ENCODE results near the gene MICAL2. TPM values are rescaled to one million over a fixed set of nuclear protein-coding genes. Genes with fewer than 3 reads are reported as not detected.
A peak's percentile ranks its signal among the peaks of the same experiment; 100 is the strongest.

Gene MICAL2
- total and polyA plus RNA-seq, 12 donors, result 8.4 to 80.5 (median 34.1) TPM

DNA sequence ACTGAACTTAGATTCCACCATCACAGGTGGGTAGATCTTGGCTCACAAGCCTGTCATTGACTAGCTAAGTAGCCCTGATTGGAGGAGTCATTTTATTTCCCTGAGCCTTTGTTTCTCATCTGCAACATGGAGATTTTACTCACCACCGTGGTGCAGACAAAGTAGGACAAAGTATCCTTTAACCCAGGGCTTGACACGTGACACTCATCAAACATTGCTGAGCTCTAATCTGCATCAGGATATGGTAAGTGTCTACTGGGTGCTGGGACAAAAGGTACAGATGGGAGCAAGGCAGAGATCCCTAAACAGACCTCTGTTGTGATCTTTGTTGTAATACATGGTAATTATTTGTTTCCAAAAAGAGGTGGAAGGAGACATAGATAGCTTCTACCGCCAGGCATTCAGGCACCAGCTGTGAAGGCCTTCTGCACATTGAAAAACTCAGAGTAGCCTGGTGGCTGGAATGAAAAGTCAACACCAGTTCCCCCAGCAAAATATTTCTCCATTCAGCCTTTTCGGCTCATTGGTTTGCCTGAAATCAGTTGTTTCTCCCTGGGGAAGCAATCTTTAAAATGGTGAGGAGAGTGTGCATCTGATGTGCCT, 18.3 kb upstream of the MICAL2 start:
- Histone ChIP-seq H3K9me3 (replicated peaks in 1 of 3) (no peaks in the 10 kb centered on the region), H3K4me3 (no peak overlapping the region), H3K36me3 (replicated peaks in 1 of 2) (no peaks in the 10 kb centered on the region), H3K27me3 (no peaks in the 10 kb centered on the region), H3K27ac (no peak overlapping the region), H3K4me1 (replicated peaks in 1 of 2) (peaks cover 3 to 29% of the 10 kb centered on the region in 2 donors)
- TF ChIP-seq POLR2A (IDR thresholded peaks at IDR 0.05), result no peak
- TF ChIP-seq, protein P1, sequence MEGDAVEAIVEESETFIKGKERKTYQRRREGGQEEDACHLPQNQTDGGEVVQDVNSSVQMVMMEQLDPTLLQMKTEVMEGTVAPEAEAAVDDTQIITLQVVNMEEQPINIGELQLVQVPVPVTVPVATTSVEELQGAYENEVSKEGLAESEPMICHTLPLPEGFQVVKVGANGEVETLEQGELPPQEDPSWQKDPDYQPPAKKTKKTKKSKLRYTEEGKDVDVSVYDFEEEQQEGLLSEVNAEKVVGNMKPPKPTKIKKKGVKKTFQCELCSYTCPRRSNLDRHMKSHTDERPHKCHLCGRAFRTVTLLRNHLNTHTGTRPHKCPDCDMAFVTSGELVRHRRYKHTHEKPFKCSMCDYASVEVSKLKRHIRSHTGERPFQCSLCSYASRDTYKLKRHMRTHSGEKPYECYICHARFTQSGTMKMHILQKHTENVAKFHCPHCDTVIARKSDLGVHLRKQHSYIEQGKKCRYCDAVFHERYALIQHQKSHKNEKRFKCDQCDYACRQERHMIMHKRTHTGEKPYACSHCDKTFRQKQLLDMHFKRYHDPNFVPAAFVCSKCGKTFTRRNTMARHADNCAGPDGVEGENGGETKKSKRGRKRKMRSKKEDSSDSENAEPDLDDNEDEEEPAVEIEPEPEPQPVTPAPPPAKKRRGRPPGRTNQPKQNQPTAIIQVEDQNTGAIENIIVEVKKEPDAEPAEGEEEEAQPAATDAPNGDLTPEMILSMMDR (IDR thresholded peaks at IDR 0.05), result peak in 1 of 6 experiments; percentile 3
- intact Hi-C loops (cut with DNase I), result no loop called here
- 76 to 83% (median 82%) methylated on average over 4 of the region's 4 CpGs for WGBS, 4 donors
- no peak for DNase-seq

DNA sequence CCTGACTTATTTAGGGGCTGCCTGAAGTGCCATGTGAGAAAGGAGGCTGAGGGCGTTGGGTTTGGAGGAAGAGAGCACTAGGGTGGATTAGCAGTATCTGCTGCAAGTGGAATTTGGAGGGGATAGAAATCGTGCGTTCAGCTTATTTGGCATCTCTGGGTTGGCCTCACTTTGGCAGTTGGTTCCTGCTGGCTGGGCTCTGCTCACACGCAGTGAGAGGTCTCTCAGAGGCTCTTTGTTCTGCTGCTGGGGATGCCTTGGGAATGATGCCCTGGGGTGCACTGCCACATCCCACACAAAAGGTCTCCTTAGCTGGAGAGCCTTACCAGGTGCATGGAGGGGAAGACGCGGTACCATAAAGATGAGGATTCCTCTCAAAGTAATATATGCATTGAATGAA, 17.7 kb upstream of the MICAL2 start:
- no peak overlapping the region for H3K4me3 ChIP-seq
- H3K27me3 ChIP-seq, result no peaks in the 10 kb centered on the region
- intact Hi-C loops (cut with DNase I), result no loop called here
- H3K9me3 ChIP-seq (replicated peaks in 1 of 3), result no peaks in the 10 kb centered on the region
- peaks cover 0 to 23% of the 10 kb centered on the region in 2 donors for H3K4me1 ChIP-seq (replicated peaks in 1 of 2)
- WGBS, 4 donors, result 76 to 87% (median 80%) methylated on average over 6 of the region's 6 CpGs
- TF ChIP-seq, protein P1 (IDR thresholded peaks at IDR 0.05), result no peak
- TF ChIP-seq POLR2A (IDR thresholded peaks at IDR 0.05), result no peak
- DNase-seq, result no peak
- H3K27ac ChIP-seq, result no peak overlapping the region
- H3K36me3 ChIP-seq (replicated peaks in 1 of 2), result no peaks in the 10 kb centered on the region

GRCh38 chr11:12094872-12095800, 15.3 kb upstream of the MICAL2 start:
- Histone ChIP-seq H3K36me3 (replicated peaks in 1 of 2) (no peaks in the 10 kb centered on the region), H3K4me1 (replicated peaks in 1 of 2) (peaks cover 0 to 13% of the 10 kb centered on the region in 2 donors), H3K27me3 (no peaks in the 10 kb centered on the region), H3K9me3 (replicated peaks in 1 of 3) (no peaks in the 10 kb centered on the region), H3K27ac (no peak overlapping the region), H3K4me3 (no peak overlapping the region)
- DNase-seq, result peak in 2 of 7 donors; percentile 42 to 59
- intact Hi-C loops (cut with DNase I), result no loop called here
- TF ChIP-seq, protein P1 (IDR thresholded peaks at IDR 0.05), result no peak
- no peak for TF ChIP-seq POLR2A (IDR thresholded peaks at IDR 0.05)
- WGBS, 4 donors, result 53 to 61% (median 57%) methylated on average over 11 of the region's 11 CpGs

- H3K9me3 ChIP-seq (replicated peaks in 1 of 3), result no peaks in the 10 kb centered on the region
- no peaks in the 10 kb centered on the region for H3K36me3 ChIP-seq (replicated peaks in 1 of 2)
- peaks cover 0 to 7% of the 10 kb centered on the region in 2 donors for H3K4me1 ChIP-seq (replicated peaks in 1 of 2)
- H3K4me3 ChIP-seq, result no peak overlapping the region
- intact Hi-C loops (cut with DNase I), result no loop called here
- H3K27ac ChIP-seq, result no peak overlapping the region
- TF ChIP-seq, protein P1 (IDR thresholded peaks at IDR 0.05), result no peak
- TF ChIP-seq POLR2A (IDR thresholded peaks at IDR 0.05), result no peak
- no peak for DNase-seq
- 73 to 80% (median 78%) methylated on average over 1 of the region's 1 CpG for WGBS, 4 donors
- no peaks in the 10 kb centered on the region for H3K27me3 ChIP-seq
Measured at GRCh38 chr11:12097219-12097618, 13.2 kb upstream of the MICAL2 start.
